DND-41 (cell line): ENCODE data around the gene GLIPR1L2.

Experiments
- ATAC-seq: fragments of 200-7000 bp; cut with Tn5 transposase; 3 replicates; pipeline ENCODE4 v1.9.1; 2021; ENCODE audit warnings: low read depth; ENCODE audit not compliant: insufficient read depth
- DNase-seq: peaks from one replicate; pipeline ENCODE4 v3.0.0-alpha.2; 2020
- H2AFZ ChIP-seq: 2 replicates; pipeline ENCODE4 v1.6.0; 2012; ENCODE audit warnings: low read depth, low read length
- H3K27ac ChIP-seq: 2 replicates; pipeline ENCODE4 v1.5.1; 2012; ENCODE audit warnings: low read length, inconsistent platforms
- H3K27me3 ChIP-seq: fragments of 200-600 bp; sonication (generic); 2 replicates; pipeline ENCODE4 v1.6.0; 2012; ENCODE audit warnings: low read length, mild to moderate bottlenecking, inconsistent platforms; ENCODE audit not compliant: insufficient read depth, poor library complexity
- H3K36me3 ChIP-seq: 2 replicates; pipeline ENCODE4 v1.5.1; 2012; ENCODE audit warnings: low read length, inconsistent platforms; ENCODE audit not compliant: insufficient read depth
- H3K4me1 ChIP-seq: 2 replicates; pipeline ENCODE4 v1.5.1; 2012; ENCODE audit warnings: mild to moderate bottlenecking, low read length; ENCODE audit not compliant: insufficient read depth
- H3K4me2 ChIP-seq: 2 replicates; pipeline ENCODE4 v1.6.0; 2012; ENCODE audit warnings: mild to moderate bottlenecking, moderate library complexity, low read length, inconsistent platforms; ENCODE audit not compliant: insufficient read depth
- H3K4me3 ChIP-seq, 2 experiments: fragments of 200-600 bp in 1 of 2; shearing (Covaris generic) in 1 of 2; 2 replicates each; pipeline ENCODE4 v1.5.1; 2012 to 2016; ENCODE audit warnings: inconsistent platforms in 2 of 2, low read length in 2 of 2, mild to moderate bottlenecking in 2 of 2, low read depth in 1 of 2, moderate library complexity in 1 of 2
- H3K79me2 ChIP-seq: 2 replicates; pipeline ENCODE4 v1.6.0; 2012; ENCODE audit warnings: low read length, inconsistent platforms; ENCODE audit not compliant: insufficient read depth
- H3K9ac ChIP-seq: 2 replicates; pipeline ENCODE4 v1.6.0; 2012; ENCODE audit warnings: low read depth, mild to moderate bottlenecking, inconsistent platforms, low read length, moderate library complexity
- H3K9me3 ChIP-seq: 2 replicates; pipeline ENCODE4 v1.5.1; 2012; ENCODE audit warnings: low read length, moderate library complexity, mild to moderate bottlenecking, inconsistent platforms; ENCODE audit not compliant: insufficient read depth, severe bottlenecking
- H4K20me1 ChIP-seq: 2 replicates; pipeline ENCODE4 v1.6.0; 2012; ENCODE audit warnings: low read length; ENCODE audit not compliant: insufficient read depth
- EZH2 ChIP-seq: IDR thresholded peaks from 3 replicates; pipeline ENCODE4 v1.6.1; 2012; ENCODE audit warnings: borderline replicate concordance, low read depth, mild to moderate bottlenecking, moderate library complexity, low read length, inconsistent platforms; ENCODE audit not compliant: severe bottlenecking
- TF ChIP-seq, protein P1 (sequence below): IDR thresholded peaks from 2 replicates; pipeline ENCODE4 v1.5.1; 2012; ENCODE audit warnings: borderline replicate concordance, low read length, moderate library complexity, mild to moderate bottlenecking; ENCODE audit not compliant: poor library complexity, severe bottlenecking; ENCODE audit errors: extremely low read depth

Gene GLIPR1L2

DNA sequence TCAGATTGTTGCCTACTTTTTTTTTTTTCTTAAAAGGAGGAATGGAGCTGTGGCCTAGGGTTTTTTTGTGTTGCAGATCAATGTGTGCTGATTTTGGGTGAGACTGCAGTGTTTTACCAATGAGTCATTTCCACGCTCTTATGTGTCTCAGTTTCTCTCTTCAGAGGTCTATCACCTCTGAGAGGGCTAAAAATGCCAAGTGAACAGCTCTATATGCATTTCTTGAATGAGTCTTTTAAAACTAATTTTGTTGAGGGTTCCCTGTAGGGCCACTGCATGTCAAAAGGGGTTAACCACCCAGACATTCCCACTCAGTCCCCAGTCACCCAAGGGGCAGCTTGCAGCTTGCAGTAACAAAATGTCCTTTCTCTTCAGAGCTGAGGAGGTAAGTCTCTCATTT lies 24.3 kb upstream of the GLIPR1L2 start:
- no peak overlapping the region for H3K4me2 ChIP-seq
- DNase-seq: no peak
- no peaks in the 10 kb centered on the region for H3K4me1 ChIP-seq
- no peak overlapping the region for H3K27ac ChIP-seq
- no peaks in the 10 kb centered on the region for H3K27me3 ChIP-seq
- no peak for TF ChIP-seq EZH2
- TF ChIP-seq, protein P1, sequence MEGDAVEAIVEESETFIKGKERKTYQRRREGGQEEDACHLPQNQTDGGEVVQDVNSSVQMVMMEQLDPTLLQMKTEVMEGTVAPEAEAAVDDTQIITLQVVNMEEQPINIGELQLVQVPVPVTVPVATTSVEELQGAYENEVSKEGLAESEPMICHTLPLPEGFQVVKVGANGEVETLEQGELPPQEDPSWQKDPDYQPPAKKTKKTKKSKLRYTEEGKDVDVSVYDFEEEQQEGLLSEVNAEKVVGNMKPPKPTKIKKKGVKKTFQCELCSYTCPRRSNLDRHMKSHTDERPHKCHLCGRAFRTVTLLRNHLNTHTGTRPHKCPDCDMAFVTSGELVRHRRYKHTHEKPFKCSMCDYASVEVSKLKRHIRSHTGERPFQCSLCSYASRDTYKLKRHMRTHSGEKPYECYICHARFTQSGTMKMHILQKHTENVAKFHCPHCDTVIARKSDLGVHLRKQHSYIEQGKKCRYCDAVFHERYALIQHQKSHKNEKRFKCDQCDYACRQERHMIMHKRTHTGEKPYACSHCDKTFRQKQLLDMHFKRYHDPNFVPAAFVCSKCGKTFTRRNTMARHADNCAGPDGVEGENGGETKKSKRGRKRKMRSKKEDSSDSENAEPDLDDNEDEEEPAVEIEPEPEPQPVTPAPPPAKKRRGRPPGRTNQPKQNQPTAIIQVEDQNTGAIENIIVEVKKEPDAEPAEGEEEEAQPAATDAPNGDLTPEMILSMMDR: no peak
- no peaks in the 10 kb centered on the region for H3K79me2 ChIP-seq
- no peak overlapping the region for H2AFZ ChIP-seq
- no peak overlapping the region for H3K4me3 ChIP-seq
- no peaks in the 10 kb centered on the region for H4K20me1 ChIP-seq
- ATAC-seq: no peak
- H3K36me3 ChIP-seq: no peaks in the 10 kb centered on the region
- no peak overlapping the region for H3K9ac ChIP-seq
- H3K9me3 ChIP-seq: no peaks in the 10 kb centered on the region

DNA sequence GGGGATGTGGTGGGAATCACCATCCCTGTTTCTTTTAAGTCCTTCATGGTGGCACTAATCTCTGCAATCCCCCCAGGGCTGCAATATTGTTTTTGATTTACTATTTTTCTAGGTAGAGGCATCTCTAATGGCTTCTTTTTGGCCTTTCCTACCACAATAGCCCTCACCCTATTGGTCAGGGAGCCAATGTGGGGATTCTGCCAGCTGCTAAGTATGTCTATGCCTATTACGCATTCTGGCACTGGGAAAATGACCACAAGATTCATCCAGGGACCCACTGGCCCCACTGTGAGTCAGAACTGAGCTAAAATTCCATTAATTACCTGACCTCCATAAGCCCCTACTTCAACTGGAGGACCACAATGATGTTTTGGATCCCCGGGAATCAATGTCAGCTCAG lies 15.9 kb upstream of the GLIPR1L2 start:
- TF ChIP-seq EZH2: no peak
- TF ChIP-seq, protein P1: no peak
- H3K4me1 ChIP-seq: no peaks in the 10 kb centered on the region
- no peak overlapping the region for H3K9ac ChIP-seq
- H3K4me3 ChIP-seq: no peak overlapping the region
- H3K4me2 ChIP-seq: no peak overlapping the region
- no peaks in the 10 kb centered on the region for H4K20me1 ChIP-seq
- H3K27me3 ChIP-seq: no peaks in the 10 kb centered on the region
- no peak for DNase-seq
- no peaks in the 10 kb centered on the region for H3K79me2 ChIP-seq
- H3K36me3 ChIP-seq: no peaks in the 10 kb centered on the region
- H3K27ac ChIP-seq: no peak overlapping the region
- ATAC-seq: no peak
- no peak overlapping the region for H2AFZ ChIP-seq
- H3K9me3 ChIP-seq: no peaks in the 10 kb centered on the region

DNA sequence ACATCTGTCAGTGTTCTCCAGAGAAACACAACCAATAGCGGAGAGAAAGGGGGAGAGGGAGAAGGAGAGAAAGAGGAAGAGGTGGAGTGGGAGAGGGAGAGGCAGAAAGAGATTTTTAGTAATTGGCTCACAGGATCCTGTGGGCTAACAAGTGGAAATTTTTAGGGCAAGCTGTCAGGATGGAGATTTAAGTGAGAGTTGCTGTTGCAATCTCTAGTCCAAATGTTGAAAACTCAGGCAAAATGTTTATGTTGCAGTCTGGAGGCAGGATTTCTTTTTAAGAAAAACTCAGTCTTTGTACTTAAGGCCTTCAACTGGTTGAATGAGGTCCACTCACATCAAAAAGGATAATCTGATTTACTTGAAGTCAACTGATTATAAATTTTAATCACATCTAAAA lies 12.5 kb upstream of the GLIPR1L2 start:
- H3K27ac ChIP-seq: no peak overlapping the region
- H3K4me3 ChIP-seq: no peak overlapping the region
- ATAC-seq (no peak), DNase-seq (no peak)
- no peaks in the 10 kb centered on the region for H3K4me1 ChIP-seq
- H2AFZ ChIP-seq: no peak overlapping the region
- no peaks in the 10 kb centered on the region for H3K36me3 ChIP-seq
- no peaks in the 10 kb centered on the region for H3K27me3 ChIP-seq
- H3K79me2 ChIP-seq: 0 out of 2 replicates have a peak, but pooled peaks cover 2% of the 10 kb centered on the region
- no peak overlapping the region for H3K4me2 ChIP-seq
- no peaks in the 10 kb centered on the region for H3K9me3 ChIP-seq
- TF ChIP-seq EZH2: no peak
- TF ChIP-seq, protein P1: no peak
- no peak overlapping the region for H3K9ac ChIP-seq
- H4K20me1 ChIP-seq: no peaks in the 10 kb centered on the region

DNA sequence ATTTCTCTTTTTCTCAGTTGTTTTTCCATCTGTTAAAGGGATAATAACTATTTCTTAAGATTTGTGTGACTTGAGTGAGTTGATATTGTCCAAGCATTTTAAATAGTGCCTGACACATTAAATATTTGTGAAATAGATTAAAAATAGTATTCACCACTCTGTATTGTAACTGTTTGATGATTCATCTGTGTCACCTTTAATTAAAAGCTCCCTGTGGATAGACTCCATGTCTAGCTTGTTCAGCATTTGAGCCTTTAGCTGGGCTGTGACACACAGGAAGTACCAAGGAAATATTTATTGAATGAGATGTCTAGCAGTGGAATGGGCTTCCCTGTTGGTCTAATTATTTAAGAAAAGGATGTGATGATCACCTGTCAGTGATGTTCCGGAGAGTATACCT lies 1.8 kb upstream of the GLIPR1L2 start:
- peak overlapping the region; percentile 79 for H3K4me2 ChIP-seq
- no peaks in the 10 kb centered on the region for H3K9me3 ChIP-seq
- peak overlapping the region in 1 of 2 experiments; percentile 74; a peak in 1 of 4 replicates for H3K4me3 ChIP-seq
- H3K27ac ChIP-seq: peak overlapping the region; percentile 99
- peak overlapping the region; percentile 78; the same call in 1 of the 2 replicates for H3K9ac ChIP-seq
- peak overlapping the region; percentile 61; the same call in 1 of the 2 replicates for H2AFZ ChIP-seq
- peaks cover 37% of the 10 kb centered on the region for H3K4me1 ChIP-seq
- TF ChIP-seq, protein P1: no peak
- no peak for TF ChIP-seq EZH2
- H3K36me3 ChIP-seq: no peaks in the 10 kb centered on the region
- no peaks in the 10 kb centered on the region for H4K20me1 ChIP-seq
- no peak for ATAC-seq
- no peaks in the 10 kb centered on the region for H3K27me3 ChIP-seq
- no peak for DNase-seq
- no peaks in the 10 kb centered on the region; the same call in 1 of the 2 replicates for H3K79me2 ChIP-seq
